ENCODE results near the gene CCND2.
"Not testable (repeated sequence)": the region's sequence is repeated elsewhere in the genome, so short reads cannot be mapped to it uniquely, and the experiment has no call there.

Gene CCND2

DNA sequence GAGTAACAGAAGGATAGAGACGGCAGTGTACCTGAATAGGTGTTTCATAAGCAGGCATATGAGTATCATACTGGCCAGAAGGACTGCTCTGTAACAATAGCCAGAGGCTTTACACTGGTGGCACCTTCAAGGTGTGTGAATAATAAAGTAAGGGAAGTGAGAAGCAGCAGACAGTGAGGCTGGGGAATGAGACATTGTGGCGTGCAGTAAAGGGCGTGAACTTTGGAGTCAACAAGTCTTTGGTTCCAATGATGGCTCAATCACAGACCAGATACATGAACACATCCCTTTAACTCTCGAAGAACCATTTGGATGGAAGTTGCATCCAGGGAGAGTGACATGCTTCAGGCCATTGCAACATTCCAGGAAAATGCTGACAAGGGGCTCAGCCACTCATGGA, 32.0 kb upstream of the CCND2 start:
- H3K9me3 ChIP-seq (ENCODE audit: control insufficient read depth, insufficient read depth, low read length), result no peaks in the 10 kb centered on the region
- H3K4me3 ChIP-seq (ENCODE audit: low read length), result no peak overlapping the region
- no peaks in the 10 kb centered on the region for H3K27me3 ChIP-seq (ENCODE audit: control insufficient read depth, insufficient read depth, low read length)
- DNase-seq (ENCODE audit: low read depth, low spot score), result no peak
- H3K27ac ChIP-seq (ENCODE audit: low read length), result no peak overlapping the region
- H3K36me3 ChIP-seq (ENCODE audit: control insufficient read depth, insufficient read depth, low read length), result no peaks in the 10 kb centered on the region
- no CpG with 5 or more reads among the region's 4 CpGs for WGBS (ENCODE audit: insufficient coverage, insufficient read length)
- H3K4me1 ChIP-seq (ENCODE audit: control insufficient read depth, insufficient read depth, low read length), result no peaks in the 10 kb centered on the region

DNA sequence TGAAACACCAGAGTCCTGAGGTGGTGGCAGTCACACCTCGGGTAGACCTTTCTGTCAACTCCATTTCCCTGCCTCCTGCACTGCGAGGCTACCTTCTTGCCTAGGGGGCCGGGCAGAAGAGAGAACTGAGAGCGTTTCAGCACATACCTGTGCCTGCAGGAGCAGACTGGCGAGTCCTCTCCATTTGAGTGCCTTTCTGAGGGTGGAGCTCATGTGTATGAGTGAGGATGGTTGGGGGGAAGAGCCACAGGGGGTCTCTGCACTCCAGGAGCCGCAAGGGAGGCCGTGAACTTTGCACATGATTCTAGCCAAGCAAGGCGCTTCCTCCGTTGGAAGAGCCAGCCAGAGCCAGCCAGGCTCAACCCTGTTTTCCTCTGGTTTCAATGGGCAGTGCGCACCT, 31.0 kb upstream of the CCND2 start:
- Histone ChIP-seq H3K4me3 (ENCODE audit: low read length) (no peak overlapping the region), H3K4me1 (ENCODE audit: control insufficient read depth, insufficient read depth, low read length) (no peaks in the 10 kb centered on the region), H3K27me3 (ENCODE audit: control insufficient read depth, insufficient read depth, low read length) (no peaks in the 10 kb centered on the region), H3K9me3 (ENCODE audit: control insufficient read depth, insufficient read depth, low read length) (no peaks in the 10 kb centered on the region), H3K27ac (ENCODE audit: low read length) (no peak overlapping the region), H3K36me3 (ENCODE audit: control insufficient read depth, insufficient read depth, low read length) (no peaks in the 10 kb centered on the region)
- no CpG with 5 or more reads among the region's 10 CpGs for WGBS (ENCODE audit: insufficient coverage, insufficient read length)
- DNase-seq (ENCODE audit: low read depth, low spot score), result no peak

- Histone ChIP-seq H3K36me3 (ENCODE audit: control insufficient read depth, insufficient read depth, low read length) (no peaks in the 10 kb centered on the region), H3K27ac (ENCODE audit: low read length) (no peak overlapping the region), H3K27me3 (ENCODE audit: control insufficient read depth, insufficient read depth, low read length) (no peaks in the 10 kb centered on the region), H3K9me3 (ENCODE audit: control insufficient read depth, insufficient read depth, low read length) (no peaks in the 10 kb centered on the region), H3K4me1 (ENCODE audit: control insufficient read depth, insufficient read depth, low read length) (no peaks in the 10 kb centered on the region), H3K4me3 (ENCODE audit: low read length) (no peak overlapping the region)
- WGBS (ENCODE audit: insufficient coverage, insufficient read length), result no CpG with 5 or more reads among the region's 7 CpGs
- no peak for DNase-seq (ENCODE audit: low read depth, low spot score)
Observed at GRCh38 chr12:4243091-4243490, 30.5 kb upstream of the CCND2 start.

- not testable (repeated sequence) for H3K36me3 ChIP-seq (ENCODE audit: control insufficient read depth, insufficient read depth, low read length); H3K9me3 ChIP-seq (ENCODE audit: control insufficient read depth, insufficient read depth, low read length); H3K4me1 ChIP-seq (ENCODE audit: control insufficient read depth, insufficient read depth, low read length); DNase-seq (ENCODE audit: low read depth, low spot score); H3K27me3 ChIP-seq (ENCODE audit: control insufficient read depth, insufficient read depth, low read length); H3K27ac ChIP-seq (ENCODE audit: low read length); H3K4me3 ChIP-seq (ENCODE audit: low read length)
- WGBS (ENCODE audit: insufficient coverage, insufficient read length), result no CpG with 5 or more reads among the region's 43 CpGs
Observed at GRCh38 chr12:4243491-4244100, 30.0 kb upstream of the CCND2 start.

DNA sequence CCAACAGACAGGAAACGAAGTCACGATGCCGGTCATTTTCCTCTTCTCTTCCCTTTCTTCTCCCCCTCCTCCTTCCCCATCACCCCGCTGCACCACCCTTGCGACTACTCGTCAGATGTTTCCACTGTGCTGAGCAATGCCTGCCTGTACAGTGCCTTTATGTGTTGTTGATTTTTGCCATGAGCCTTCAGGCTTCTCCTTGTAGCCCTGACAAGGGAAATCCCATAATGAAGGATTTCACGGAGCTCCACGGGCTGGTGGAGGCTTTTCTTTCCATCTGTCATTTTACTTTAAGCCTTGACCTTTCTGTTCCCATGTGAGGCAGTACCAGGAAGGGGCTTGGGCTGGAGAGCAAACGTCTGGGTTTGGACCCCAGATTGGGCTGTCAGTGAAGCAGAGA, 28.7 kb upstream of the CCND2 start:
- DNase-seq (ENCODE audit: low read depth, low spot score), result no peak
- Histone ChIP-seq H3K36me3 (ENCODE audit: control insufficient read depth, insufficient read depth, low read length) (no peaks in the 10 kb centered on the region), H3K27me3 (ENCODE audit: control insufficient read depth, insufficient read depth, low read length) (no peaks in the 10 kb centered on the region), H3K9me3 (ENCODE audit: control insufficient read depth, insufficient read depth, low read length) (no peaks in the 10 kb centered on the region), H3K27ac (ENCODE audit: low read length) (no peak overlapping the region), H3K4me1 (ENCODE audit: control insufficient read depth, insufficient read depth, low read length) (no peaks in the 10 kb centered on the region), H3K4me3 (ENCODE audit: low read length) (no peak overlapping the region)
- WGBS (ENCODE audit: insufficient coverage, insufficient read length), result no CpG with 5 or more reads among the region's 9 CpGs

DNA sequence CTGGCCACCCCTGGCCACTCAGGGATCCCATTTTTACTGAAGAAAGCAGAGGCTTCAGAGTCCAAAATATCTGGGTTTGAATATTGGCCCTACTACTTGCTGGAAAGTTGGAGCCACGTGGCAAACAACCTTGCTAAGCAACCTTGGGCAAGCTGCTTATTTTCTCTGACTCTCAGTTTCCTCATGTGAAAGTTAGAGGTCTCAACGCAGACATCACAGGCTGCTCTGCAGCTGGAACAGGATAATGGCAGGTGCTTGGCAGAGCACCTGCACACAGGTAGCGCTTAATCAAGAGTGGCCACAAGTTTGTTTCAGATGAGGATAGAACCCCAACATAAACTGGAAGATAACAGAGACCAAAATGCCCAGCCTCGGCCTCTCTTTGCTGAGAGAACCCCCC, 28.1 kb upstream of the CCND2 start:
- Histone ChIP-seq H3K4me3 (ENCODE audit: low read length) (no peak overlapping the region), H3K27me3 (ENCODE audit: control insufficient read depth, insufficient read depth, low read length) (no peaks in the 10 kb centered on the region), H3K36me3 (ENCODE audit: control insufficient read depth, insufficient read depth, low read length) (no peaks in the 10 kb centered on the region), H3K9me3 (ENCODE audit: control insufficient read depth, insufficient read depth, low read length) (no peaks in the 10 kb centered on the region), H3K27ac (ENCODE audit: low read length) (no peak overlapping the region), H3K4me1 (ENCODE audit: control insufficient read depth, insufficient read depth, low read length) (no peaks in the 10 kb centered on the region)
- DNase-seq (ENCODE audit: low read depth, low spot score), result no peak
- WGBS (ENCODE audit: insufficient coverage, insufficient read length), result no CpG with 5 or more reads among the region's 4 CpGs

DNA sequence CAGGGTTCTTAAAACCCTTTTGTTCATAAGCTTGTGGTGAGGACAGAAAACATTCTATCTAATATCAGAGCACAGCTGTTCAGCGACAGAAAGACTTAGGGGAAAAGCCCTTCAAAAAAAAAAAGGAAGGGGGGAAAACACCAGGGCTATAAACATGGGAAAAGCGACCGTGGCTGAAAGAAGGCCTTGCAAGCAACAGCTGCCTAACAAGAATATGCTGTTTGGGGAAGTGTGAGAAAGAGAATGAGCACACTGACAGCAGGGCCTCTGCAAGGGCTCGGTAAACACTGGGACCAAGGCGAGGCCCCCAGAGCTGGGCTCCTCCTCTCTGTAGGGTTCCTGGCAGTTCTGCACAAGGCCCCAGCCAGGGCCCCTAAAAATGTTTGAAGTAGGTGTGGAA, 27.4 kb upstream of the CCND2 start:
- Histone ChIP-seq H3K36me3 (ENCODE audit: control insufficient read depth, insufficient read depth, low read length) (no peaks in the 10 kb centered on the region), H3K9me3 (ENCODE audit: control insufficient read depth, insufficient read depth, low read length) (no peaks in the 10 kb centered on the region), H3K4me3 (ENCODE audit: low read length) (no peak overlapping the region), H3K27me3 (ENCODE audit: control insufficient read depth, insufficient read depth, low read length) (no peaks in the 10 kb centered on the region), H3K27ac (ENCODE audit: low read length) (no peak overlapping the region), H3K4me1 (ENCODE audit: control insufficient read depth, insufficient read depth, low read length) (no peaks in the 10 kb centered on the region)
- no CpG with 5 or more reads among the region's 5 CpGs for WGBS (ENCODE audit: insufficient coverage, insufficient read length)
- no peak for DNase-seq (ENCODE audit: low read depth, low spot score)

GRCh38 chr12:4250691-4251090, 22.9 kb upstream of the CCND2 start:
- no peak for DNase-seq (ENCODE audit: low read depth, low spot score)
- no peak overlapping the region for H3K4me3 ChIP-seq (ENCODE audit: low read length)
- H3K36me3 ChIP-seq (ENCODE audit: control insufficient read depth, insufficient read depth, low read length), result no peaks in the 10 kb centered on the region
- H3K27ac ChIP-seq (ENCODE audit: low read length), result no peak overlapping the region
- H3K9me3 ChIP-seq (ENCODE audit: control insufficient read depth, insufficient read depth, low read length), result no peaks in the 10 kb centered on the region
- WGBS (ENCODE audit: insufficient coverage, insufficient read length), result no CpG with 5 or more reads among the region's 8 CpGs
- H3K27me3 ChIP-seq (ENCODE audit: control insufficient read depth, insufficient read depth, low read length), result no peaks in the 10 kb centered on the region
- H3K4me1 ChIP-seq (ENCODE audit: control insufficient read depth, insufficient read depth, low read length), result no peaks in the 10 kb centered on the region

DNA sequence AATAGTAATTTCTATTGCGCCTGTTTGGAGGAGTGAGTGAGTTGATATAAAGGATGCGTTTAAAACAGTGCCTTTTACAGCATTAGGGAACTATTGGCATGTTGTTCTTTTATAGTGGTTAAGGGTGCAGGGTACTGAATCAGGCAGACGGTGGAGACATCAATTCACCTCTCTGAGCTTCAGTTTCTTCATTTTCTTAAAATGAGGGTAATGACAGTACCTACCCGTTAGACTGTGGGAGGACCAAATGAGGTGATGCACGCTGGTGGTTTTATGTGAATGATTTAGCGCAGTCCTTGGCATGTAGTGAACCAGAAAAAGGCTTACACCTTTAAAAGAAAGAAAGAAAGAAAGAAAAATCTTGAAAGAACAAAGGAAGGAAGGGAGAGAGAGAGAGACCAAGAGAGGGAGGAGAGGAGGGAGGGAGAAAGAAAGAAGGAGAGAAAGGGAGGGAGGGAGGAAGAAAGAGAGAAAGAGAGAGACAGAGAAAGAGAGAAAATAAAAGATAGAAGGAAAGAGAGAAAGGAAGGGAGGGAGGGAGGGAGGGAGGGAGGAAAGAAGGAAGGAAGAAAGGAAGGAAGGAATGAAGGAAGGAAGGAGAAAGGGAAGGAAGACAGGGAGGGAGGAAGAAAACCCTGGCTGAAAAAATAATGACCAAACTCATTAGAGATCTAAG, 22.2 kb upstream of the CCND2 start:
- Histone ChIP-seq H3K9me3 (ENCODE audit: control insufficient read depth, insufficient read depth, low read length) (no peaks in the 10 kb centered on the region), H3K27me3 (ENCODE audit: control insufficient read depth, insufficient read depth, low read length) (no peaks in the 10 kb centered on the region), H3K36me3 (ENCODE audit: control insufficient read depth, insufficient read depth, low read length) (no peaks in the 10 kb centered on the region), H3K27ac (ENCODE audit: low read length) (no peak overlapping the region), H3K4me1 (ENCODE audit: control insufficient read depth, insufficient read depth, low read length) (no peaks in the 10 kb centered on the region), H3K4me3 (ENCODE audit: low read length) (no peak overlapping the region)
- WGBS (ENCODE audit: insufficient coverage, insufficient read length), result 100% methylated on average over 2 of the region's 6 CpGs
- no peak for DNase-seq (ENCODE audit: low read depth, low spot score)

DNA sequence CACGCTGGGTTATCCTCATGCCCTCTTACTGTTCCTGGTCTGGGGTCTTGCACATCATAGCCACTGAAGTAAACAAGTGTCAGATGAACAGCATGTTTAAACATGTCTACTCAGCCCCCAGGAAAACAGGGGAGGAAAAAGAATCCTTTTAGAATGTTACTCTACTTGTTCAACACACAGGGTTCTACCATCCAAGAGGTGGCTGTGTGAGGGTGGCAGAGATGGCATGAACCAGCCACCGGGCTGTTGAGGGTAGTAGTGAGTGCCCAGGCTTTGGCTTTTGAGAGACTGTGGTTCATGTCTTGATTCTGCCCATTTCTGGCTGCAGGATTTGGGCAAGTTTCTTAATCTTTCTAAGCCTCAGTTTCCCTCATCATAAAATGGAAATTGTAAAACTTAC, 21.6 kb upstream of the CCND2 start:
- H3K27ac ChIP-seq (ENCODE audit: low read length), result no peak overlapping the region
- H3K4me1 ChIP-seq (ENCODE audit: control insufficient read depth, insufficient read depth, low read length), result no peaks in the 10 kb centered on the region
- WGBS (ENCODE audit: insufficient coverage, insufficient read length), result no CpG with 5 or more reads among the region's 2 CpGs
- no peak overlapping the region for H3K4me3 ChIP-seq (ENCODE audit: low read length)
- no peak for DNase-seq (ENCODE audit: low read depth, low spot score)
- H3K27me3 ChIP-seq (ENCODE audit: control insufficient read depth, insufficient read depth, low read length), result no peaks in the 10 kb centered on the region
- no peaks in the 10 kb centered on the region for H3K9me3 ChIP-seq (ENCODE audit: control insufficient read depth, insufficient read depth, low read length)
- no peaks in the 10 kb centered on the region for H3K36me3 ChIP-seq (ENCODE audit: control insufficient read depth, insufficient read depth, low read length)

DNA sequence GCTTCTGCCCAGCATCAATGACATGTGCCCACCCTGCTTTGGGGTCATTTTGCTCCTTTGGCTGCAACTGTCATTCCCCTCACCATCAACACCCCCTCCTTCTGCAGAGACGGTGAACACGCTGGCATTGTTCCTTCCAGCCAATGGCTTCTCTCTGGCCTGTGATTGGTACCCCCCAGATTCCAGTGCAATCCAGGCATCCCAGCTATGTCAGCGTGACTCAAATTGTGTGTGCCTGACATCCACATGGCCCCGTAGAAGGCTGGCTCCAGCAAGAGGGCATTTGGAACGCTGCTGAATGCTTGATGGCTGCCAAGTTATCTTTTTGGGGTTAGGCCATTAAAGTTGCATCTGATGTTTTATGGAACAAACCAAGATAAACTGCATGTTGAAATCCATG, 21.0 kb upstream of the CCND2 start:
- Histone ChIP-seq H3K4me3 (ENCODE audit: low read length) (no peak overlapping the region), H3K9me3 (ENCODE audit: control insufficient read depth, insufficient read depth, low read length) (no peaks in the 10 kb centered on the region), H3K27ac (ENCODE audit: low read length) (no peak overlapping the region), H3K27me3 (ENCODE audit: control insufficient read depth, insufficient read depth, low read length) (no peaks in the 10 kb centered on the region), H3K36me3 (ENCODE audit: control insufficient read depth, insufficient read depth, low read length) (no peaks in the 10 kb centered on the region), H3K4me1 (ENCODE audit: control insufficient read depth, insufficient read depth, low read length) (no peaks in the 10 kb centered on the region)
- WGBS (ENCODE audit: insufficient coverage, insufficient read length), result no CpG with 5 or more reads among the region's 5 CpGs
- no peak for DNase-seq (ENCODE audit: low read depth, low spot score)

Measured in iPS DF 6.9 (cell line).